Nephron progenitor cell (in vitro differentiated cells): ENCODE data around the gene TRAM2.

Experiments used
- DNase-seq: peaks from one replicate; pipeline ENCODE4 v3.0.0; 2021
- H3K27ac Mint-ChIP-seq: 2 replicates; pipeline ENCODE4 v1.8.0; 2021; ENCODE audit warnings: mild to moderate bottlenecking, moderate library complexity, mixed read lengths
- H3K27me3 Mint-ChIP-seq: 2 replicates; pipeline ENCODE4 v1.8.0; 2021; ENCODE audit warnings: mild to moderate bottlenecking, low read depth, mixed read lengths; ENCODE audit not compliant: poor library complexity
- H3K36me3 Mint-ChIP-seq: 2 replicates; pipeline ENCODE4 v1.8.0; 2021; ENCODE audit warnings: low read depth, mixed read lengths
- H3K4me1 Mint-ChIP-seq: 2 replicates; pipeline ENCODE4 v1.8.0; 2021; ENCODE audit warnings: mixed read lengths
- H3K4me3 Mint-ChIP-seq: 2 replicates; pipeline ENCODE4 v1.8.0; 2021; ENCODE audit warnings: mild to moderate bottlenecking, moderate library complexity, mixed read lengths
- H3K9me3 Mint-ChIP-seq: 2 replicates; pipeline ENCODE4 v1.8.0; 2021; ENCODE audit warnings: mild to moderate bottlenecking, moderate library complexity, mixed read lengths
- TF ChIP-seq, protein P1 (sequence below): fragments of 200-600 bp; sonication (generic); IDR thresholded peaks from 2 replicates; pipeline ENCODE4 v1.5.0; 2021; ENCODE audit warnings: antibody characterized with exemption

Gene TRAM2

DNA sequence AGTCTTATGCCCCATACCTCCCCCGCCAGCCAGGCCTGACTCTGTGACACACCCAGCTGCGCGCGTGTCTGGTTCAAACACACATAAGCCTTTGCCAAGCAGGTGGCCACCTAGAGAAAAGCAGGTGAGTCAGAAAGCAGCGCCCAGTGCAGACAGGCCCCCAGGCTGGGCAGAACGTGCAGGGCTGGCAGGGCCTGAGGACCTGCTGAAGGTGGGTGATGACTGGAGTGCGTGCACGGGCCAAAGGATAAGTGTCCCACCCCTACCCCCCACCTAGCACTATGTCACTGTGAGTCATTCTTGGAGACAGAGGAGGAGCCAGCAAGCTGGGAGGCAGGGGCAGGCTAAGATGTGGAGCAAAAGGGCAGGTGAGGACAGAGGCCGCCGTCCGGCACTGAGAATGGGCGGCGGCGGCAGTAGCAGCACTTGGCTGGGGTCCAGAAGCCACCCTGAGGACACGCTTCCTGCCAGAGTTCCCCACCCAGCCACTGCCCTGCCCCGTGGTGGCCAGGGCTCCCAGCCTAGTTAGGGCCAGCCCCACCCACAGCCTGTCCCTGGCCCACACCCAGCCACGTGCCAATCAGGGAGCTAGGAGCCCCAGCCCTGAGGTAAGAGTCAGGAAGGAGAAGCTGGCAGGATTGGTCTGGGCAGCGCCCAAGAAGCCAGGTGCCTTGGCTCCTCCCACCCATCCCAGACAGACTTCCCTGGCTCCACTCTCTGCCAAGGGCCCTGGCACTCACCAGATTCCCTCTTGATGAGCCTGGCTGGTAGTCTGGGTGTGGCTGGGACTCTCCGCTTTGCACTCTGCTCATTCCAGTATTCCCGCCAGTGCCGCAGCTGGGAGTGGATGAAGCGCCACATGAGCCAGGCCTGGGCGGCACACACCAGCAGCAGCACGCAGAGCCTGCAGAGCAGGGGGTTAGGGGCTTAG is 72.7 kb downstream of the TRAM2 start:
- H3K9me3 Mint-ChIP-seq = no peaks in the 10 kb centered on the region
- H3K4me3 Mint-ChIP-seq = no peak overlapping the region
- H3K4me1 Mint-ChIP-seq = peaks cover 13% of the 10 kb centered on the region
- peaks cover 35% of the 10 kb centered on the region for H3K36me3 Mint-ChIP-seq
- H3K27ac Mint-ChIP-seq = peak overlapping the region; percentile 48
- TF ChIP-seq, protein P1, sequence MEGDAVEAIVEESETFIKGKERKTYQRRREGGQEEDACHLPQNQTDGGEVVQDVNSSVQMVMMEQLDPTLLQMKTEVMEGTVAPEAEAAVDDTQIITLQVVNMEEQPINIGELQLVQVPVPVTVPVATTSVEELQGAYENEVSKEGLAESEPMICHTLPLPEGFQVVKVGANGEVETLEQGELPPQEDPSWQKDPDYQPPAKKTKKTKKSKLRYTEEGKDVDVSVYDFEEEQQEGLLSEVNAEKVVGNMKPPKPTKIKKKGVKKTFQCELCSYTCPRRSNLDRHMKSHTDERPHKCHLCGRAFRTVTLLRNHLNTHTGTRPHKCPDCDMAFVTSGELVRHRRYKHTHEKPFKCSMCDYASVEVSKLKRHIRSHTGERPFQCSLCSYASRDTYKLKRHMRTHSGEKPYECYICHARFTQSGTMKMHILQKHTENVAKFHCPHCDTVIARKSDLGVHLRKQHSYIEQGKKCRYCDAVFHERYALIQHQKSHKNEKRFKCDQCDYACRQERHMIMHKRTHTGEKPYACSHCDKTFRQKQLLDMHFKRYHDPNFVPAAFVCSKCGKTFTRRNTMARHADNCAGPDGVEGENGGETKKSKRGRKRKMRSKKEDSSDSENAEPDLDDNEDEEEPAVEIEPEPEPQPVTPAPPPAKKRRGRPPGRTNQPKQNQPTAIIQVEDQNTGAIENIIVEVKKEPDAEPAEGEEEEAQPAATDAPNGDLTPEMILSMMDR = no peak
- no peaks in the 10 kb centered on the region for H3K27me3 Mint-ChIP-seq
- no peak for DNase-seq

DNA sequence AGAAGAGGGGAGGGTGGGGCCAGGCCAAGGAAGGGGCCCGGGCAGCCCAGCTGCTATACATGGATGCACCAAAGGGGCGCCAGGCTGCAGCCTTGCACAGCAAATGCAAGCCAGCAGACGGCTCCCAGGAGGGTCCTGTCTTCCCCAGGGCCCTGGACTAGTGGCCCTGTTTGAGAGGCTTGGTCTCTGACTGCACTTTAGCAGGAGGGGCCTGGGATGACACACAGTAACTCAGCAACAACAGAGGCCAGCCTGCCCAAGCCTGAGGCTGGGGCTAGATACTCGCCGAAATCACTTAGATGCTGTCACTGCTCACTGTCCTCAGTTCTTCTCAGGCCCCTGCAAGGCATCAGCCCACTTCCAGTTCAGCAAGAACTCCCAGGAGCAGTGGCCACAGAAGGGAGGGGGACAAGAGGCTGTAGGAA is 73.5 kb downstream of the TRAM2 start:
- H3K27ac Mint-ChIP-seq = peak overlapping the region; percentile 86
- peaks cover 31% of the 10 kb centered on the region for H3K36me3 Mint-ChIP-seq
- H3K4me1 Mint-ChIP-seq = peaks cover 20% of the 10 kb centered on the region
- TF ChIP-seq, protein P1 = no peak
- DNase-seq = peak; percentile 26
- no peaks in the 10 kb centered on the region for H3K9me3 Mint-ChIP-seq
- no peaks in the 10 kb centered on the region for H3K27me3 Mint-ChIP-seq
- no peak overlapping the region for H3K4me3 Mint-ChIP-seq

DNA sequence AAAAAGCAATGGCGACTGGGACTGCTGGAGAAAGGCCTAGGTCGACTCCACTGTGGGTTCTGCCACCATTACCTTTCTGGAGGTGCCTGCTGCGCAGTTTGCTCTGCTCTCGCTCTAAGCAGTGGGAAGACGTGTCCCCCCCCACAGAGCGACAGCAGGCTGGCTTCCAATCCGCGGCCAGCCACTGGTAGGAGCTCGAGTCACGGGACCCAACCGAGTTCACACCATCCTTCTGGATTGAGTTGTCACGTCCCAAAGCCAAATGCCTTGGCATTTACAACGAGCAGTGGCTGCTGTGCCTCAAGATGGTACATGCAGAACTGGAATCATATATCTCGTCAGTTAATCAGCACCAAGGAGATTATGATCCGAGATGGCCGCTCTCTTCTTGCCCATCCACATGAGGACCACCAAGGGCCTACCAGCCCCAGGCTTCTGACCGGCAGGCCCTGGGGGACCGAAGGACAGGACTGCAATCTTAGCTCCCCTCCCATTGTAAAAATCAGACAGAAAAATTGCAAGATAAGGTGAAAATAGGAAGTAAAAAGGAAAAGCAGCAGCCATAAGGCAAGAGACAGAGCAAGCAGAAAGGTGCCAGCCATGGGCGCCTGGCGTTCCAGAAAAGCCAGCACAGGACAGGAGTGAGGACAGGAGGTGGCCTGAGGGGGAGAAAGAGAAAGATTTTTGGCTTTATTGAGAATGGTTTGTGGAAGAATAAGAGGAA is 74.4 kb downstream of the TRAM2 start:
- Mint-ChIP-seq H3K4me1 (peaks cover 26% of the 10 kb centered on the region), H3K4me3 (no peak overlapping the region), H3K27me3 (no peaks in the 10 kb centered on the region), H3K9me3 (no peaks in the 10 kb centered on the region), H3K27ac (peak overlapping the region; percentile 86), H3K36me3 (peaks cover 22% of the 10 kb centered on the region)
- no peak for DNase-seq
- TF ChIP-seq, protein P1 = no peak

DNA sequence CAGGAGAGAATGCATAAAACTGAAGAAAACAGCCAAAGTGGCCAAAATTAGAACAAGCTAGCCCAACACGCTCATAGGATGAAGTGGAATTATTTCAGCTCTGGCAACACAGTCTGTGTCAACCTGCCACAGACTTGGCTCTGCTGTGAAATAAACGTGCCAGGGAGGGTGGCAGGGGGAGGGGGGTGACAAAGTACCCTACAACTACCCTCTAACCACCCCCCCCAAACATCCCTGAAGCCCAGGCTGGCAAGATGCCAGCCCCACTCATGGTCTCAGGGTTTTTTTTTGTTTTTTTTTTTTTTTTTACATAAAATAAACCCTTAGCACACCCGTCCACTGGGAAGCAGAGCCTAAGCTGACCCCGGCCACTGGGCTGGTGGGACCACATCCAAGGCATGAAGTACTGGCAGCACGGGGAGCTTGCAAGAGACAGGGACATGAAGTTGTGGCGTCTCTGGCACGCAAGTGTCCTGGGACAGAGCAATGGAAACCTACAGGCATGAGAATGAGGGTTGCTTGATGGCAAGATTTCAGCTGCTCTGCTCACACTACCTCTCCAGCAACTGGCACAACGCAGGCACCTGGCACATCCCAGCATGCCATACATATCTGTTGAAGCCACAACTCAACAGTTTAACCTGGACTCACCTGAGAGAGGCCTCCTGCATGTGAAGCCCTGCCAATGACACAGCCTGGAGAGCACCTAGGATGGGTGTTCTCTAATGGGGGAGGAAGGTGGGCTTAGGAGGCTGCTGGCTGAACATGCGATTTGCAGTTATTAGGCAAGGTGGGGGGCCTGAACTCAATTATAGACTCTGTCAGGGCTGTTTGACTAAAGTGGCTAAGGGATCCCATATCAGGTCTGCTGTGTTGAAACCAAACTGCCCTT is 76.4 kb downstream of the TRAM2 start:
- Mint-ChIP-seq H3K36me3 (peaks cover 17% of the 10 kb centered on the region), H3K27ac (peak overlapping the region; percentile 72)
- TF ChIP-seq, protein P1 = no peak

DNA sequence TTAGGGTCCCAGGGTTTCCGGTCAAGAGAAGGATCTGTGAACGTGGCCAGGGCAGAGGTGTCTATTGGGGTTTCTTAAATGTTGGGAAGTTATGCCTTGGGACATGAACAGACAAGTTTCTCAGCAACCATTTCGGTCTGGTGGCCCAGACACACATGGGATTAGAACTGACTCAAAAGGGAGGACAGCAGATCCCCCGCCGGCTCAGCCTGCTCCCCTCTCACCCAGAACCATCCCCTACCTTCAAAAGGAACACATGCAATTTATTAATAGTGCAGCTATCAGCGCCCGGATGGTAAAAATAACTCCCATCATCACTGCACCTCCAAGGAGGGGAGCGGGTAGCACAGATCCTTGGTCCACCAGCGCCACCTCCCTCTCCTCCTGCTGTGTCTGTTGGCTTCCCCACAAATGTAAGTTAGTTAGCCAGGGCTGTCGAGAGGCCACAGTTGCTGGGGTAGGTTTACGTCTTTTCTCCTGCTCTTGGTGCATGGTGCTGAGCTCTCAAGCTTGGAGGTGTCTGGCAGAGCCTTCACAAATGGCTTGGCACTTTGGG is 77.1 kb downstream of the TRAM2 start:
- Mint-ChIP-seq H3K4me3 (no peak overlapping the region), H3K36me3 (peaks cover 19% of the 10 kb centered on the region), H3K27ac (peak overlapping the region; percentile 72), H3K9me3 (peaks cover 4% of the 10 kb centered on the region), H3K4me1 (peaks cover 24% of the 10 kb centered on the region), H3K27me3 (no peaks in the 10 kb centered on the region)
- DNase-seq = no peak
- TF ChIP-seq, protein P1 = no peak

More for the DNA sequence above, 76.4 kb downstream of the TRAM2 start:
- Mint-ChIP-seq H3K9me3 (no peaks in the 10 kb centered on the region), H3K4me1 (peaks cover 26% of the 10 kb centered on the region), H3K4me3 (no peak overlapping the region), H3K27me3 (no peaks in the 10 kb centered on the region)
- DNase-seq = no peak
